Right lobe of liver (tissue), 6 donors: ENCODE measurements around the gene POLR2F. TPM values are rescaled to one million over a fixed set of nuclear protein-coding genes. Genes with fewer than 3 reads are reported as not detected.

ENCODE experiments used
- ATAC-seq, 4 donors: fragments of 200-7000 bp; cut with Tn5 transposase; one replicate each; pipeline ENCODE4 v1.9.1; 2020; ENCODE audit warnings: mild to moderate bottlenecking in 4 of 4, moderate library complexity in 4 of 4
- DNase-seq, 3 donors: peaks; one replicate each; pipeline ENCODE4 v3.0.0-alpha.2; 2020
- H3K27ac ChIP-seq, 3 donors: fragments of 200-600 bp; one replicate each; pipeline ENCODE4 v1.8.0; 2022
- H3K27me3 ChIP-seq, 2 donors: fragments of 200-600 bp; one replicate each; pipeline ENCODE4 v1.8.0; 2022
- H3K36me3 ChIP-seq, 4 donors: fragments of 200-600 bp; sonication (generic) in 1 of 4; one replicate each; pipeline versions ENCODE4 v1.5.1 to v1.8.0; 2017 to 2022; ENCODE audit warnings: control low read depth in 1 of 4
- H3K4me1 ChIP-seq, 4 donors: fragments of 200-600 bp; sonication (generic) in 1 of 4; one replicate each; pipeline versions ENCODE4 v1.5.1 to v1.8.0; 2017 to 2022; ENCODE audit warnings: control low read depth in 1 of 4
- H3K4me3 ChIP-seq, 3 donors: fragments of 200-600 bp; one replicate each; pipeline ENCODE4 v1.8.0; 2022
- H3K9me3 ChIP-seq, 4 donors: fragments of 200-600 bp; sonication (generic) in 1 of 4; one replicate each; pipeline versions ENCODE4 v1.5.1 to v1.8.0; 2017 to 2022; ENCODE audit warnings: control low read depth in 1 of 4
- POLR2A ChIP-seq: fragments of 450-650 bp; IDR thresholded peaks from one replicate; pipeline ENCODE4 v1.6.1; 2017; ENCODE audit warnings: antibody characterized with exemption, mild to moderate bottlenecking
- WGBS: methylation state at CpG from one replicate; pipeline ENCODE4 v1.1.6; 2018; ENCODE audit warnings: low coverage, low lambda C conversion rate; ENCODE audit not compliant: insufficient coverage; ENCODE audit errors: missing lambda C conversion rate; 5-methylcytosine and 5-hydroxymethylcytosine counted together
- intact Hi-C, 2 donors: fragments of 100-400 bp; cut with DNase I; formaldehyde crosslinking; loops; one replicate each; pipeline versions ENCODE4 v1.11.2 to v1.14.1; 2022
- total RNA-seq, 6 experiments: library from RNA; depleted of rRNA in 2 of 6; stranded (reverse); fragments of >200 nt in 2 of 6; fragmentation: NEBNext Ultra II Directional in 3 of 6; extraction: Animal tissue kit (Norgen Biotek cat#: 25700) in 3 of 6; gene quantifications; one replicate each; pipeline versions ENCODE4 v1.1.0 to v1.2.4, GENCODE V29; 2016 to 2023
- TF ChIP-seq, protein P1 (sequence below), 4 donors: fragments of 200-600 bp in 3 of 4; fragments of 450-650 bp in 1 of 4; IDR thresholded peaks; one replicate each; pipeline versions ENCODE4 v1.5.1 to v1.8.0; 2016 to 2022; ENCODE audit warnings: antibody characterized with exemption in 4 of 4, mild to moderate bottlenecking in 2 of 4
- donor health status: DM: no; HTN: yes; CAD: no.
- donor health status: DM: no; HTN: no; CAD: no.
- donor health status: DM: no; HTN: no; CAD: no.
- donor health status: DM: no; HTN: yes; CAD: no.
- donor health status: DM: no; HTN: yes; CAD: no.

The POLR2F gene
- total RNA-seq, 6 experiments from 2014 or later, result 42.4 to 60.5 (median 56.3) TPM

GRCh38 chr22:37926358-37926757 lies 27.1 kb upstream of the POLR2F start:
- no peaks in the 10 kb centered on the region for H3K4me1 ChIP-seq
- DNase-seq (no peak), ATAC-seq (no peak)
- H3K27ac ChIP-seq, result no peak overlapping the region
- H3K4me3 ChIP-seq, result no peak overlapping the region
- WGBS, result 83% methylated on average over 2 of the region's 7 CpGs
- TF ChIP-seq POLR2A, result no peak
- TF ChIP-seq, protein P1, sequence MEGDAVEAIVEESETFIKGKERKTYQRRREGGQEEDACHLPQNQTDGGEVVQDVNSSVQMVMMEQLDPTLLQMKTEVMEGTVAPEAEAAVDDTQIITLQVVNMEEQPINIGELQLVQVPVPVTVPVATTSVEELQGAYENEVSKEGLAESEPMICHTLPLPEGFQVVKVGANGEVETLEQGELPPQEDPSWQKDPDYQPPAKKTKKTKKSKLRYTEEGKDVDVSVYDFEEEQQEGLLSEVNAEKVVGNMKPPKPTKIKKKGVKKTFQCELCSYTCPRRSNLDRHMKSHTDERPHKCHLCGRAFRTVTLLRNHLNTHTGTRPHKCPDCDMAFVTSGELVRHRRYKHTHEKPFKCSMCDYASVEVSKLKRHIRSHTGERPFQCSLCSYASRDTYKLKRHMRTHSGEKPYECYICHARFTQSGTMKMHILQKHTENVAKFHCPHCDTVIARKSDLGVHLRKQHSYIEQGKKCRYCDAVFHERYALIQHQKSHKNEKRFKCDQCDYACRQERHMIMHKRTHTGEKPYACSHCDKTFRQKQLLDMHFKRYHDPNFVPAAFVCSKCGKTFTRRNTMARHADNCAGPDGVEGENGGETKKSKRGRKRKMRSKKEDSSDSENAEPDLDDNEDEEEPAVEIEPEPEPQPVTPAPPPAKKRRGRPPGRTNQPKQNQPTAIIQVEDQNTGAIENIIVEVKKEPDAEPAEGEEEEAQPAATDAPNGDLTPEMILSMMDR (IDR thresholded peaks at IDR 0.05), result no peak
- peaks cover 0 to 26% (median 5%) of the 10 kb centered on the region in 4 donors for H3K36me3 ChIP-seq
- H3K27me3 ChIP-seq, result no peaks in the 10 kb centered on the region
- no peaks in the 10 kb centered on the region for H3K9me3 ChIP-seq
- intact Hi-C loops, result no loop called here

DNA sequence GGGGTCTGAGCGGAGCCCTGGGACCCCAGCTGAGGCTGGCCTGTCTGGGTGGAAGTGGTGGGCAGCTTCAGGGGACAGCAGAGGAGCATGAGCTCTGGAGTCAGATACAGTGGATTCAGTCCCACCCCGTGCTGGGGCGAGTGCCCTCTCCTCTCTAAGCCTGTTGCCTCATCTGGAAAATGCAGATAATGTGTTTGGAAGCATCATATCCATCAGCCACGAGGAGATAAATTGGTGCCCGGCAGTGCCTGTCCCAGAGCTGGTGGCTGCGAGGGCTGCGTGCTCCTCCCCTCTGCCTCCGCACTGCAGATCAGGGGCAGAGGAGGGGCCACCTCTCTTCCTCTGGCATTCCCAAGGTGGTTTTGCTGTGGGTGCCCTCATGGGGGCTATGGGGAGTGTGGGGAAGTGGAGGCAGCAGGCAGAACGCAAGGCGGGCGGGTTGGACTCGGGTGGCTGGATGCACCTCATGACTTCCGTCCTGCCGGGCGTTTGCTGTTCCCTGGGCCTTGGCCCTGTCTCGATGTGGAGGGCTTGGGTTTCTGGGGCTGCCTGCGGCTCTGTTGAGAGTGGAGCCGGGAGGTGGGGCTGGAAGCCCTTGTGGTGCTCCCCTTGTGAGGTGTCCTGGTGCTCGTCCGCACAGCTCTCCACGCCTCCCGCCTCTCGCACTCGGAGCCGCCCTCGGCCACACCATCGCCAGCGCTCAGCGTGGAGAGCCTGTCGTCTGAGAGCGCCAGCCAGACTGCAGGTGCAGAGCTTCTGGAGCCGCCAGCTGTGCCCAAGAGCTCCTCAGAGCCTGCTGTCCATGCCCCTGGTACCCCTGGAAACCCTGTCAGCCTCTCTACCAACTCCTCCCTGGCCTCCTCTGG lies 26.5 kb upstream of the POLR2F start:
- DNase-seq (no peak), ATAC-seq (no peak)
- no peak for TF ChIP-seq POLR2A
- TF ChIP-seq, protein P1 (IDR thresholded peaks at IDR 0.05), result no peak
- Histone ChIP-seq H3K4me1 (no peaks in the 10 kb centered on the region), H3K27me3 (no peaks in the 10 kb centered on the region), H3K27ac (no peak overlapping the region), H3K36me3 (peaks cover 0 to 24% (median 5%) of the 10 kb centered on the region in 4 donors), H3K4me3 (no peak overlapping the region), H3K9me3 (no peaks in the 10 kb centered on the region)
- intact Hi-C loops, result no loop called here
- 72% methylated on average over 4 of the region's 32 CpGs for WGBS

- intact Hi-C loops, result no loop called here
- no peaks in the 10 kb centered on the region for H3K4me1 ChIP-seq
- H3K27me3 ChIP-seq, result no peaks in the 10 kb centered on the region
- H3K27ac ChIP-seq, result no peak overlapping the region
- TF ChIP-seq, protein P1 (IDR thresholded peaks at IDR 0.05), result no peak
- TF ChIP-seq POLR2A, result no peak
- DNase-seq (no peak), ATAC-seq (no peak)
- no peaks in the 10 kb centered on the region for H3K9me3 ChIP-seq
- peaks cover 0 to 24% (median 5%) of the 10 kb centered on the region in 4 donors for H3K36me3 ChIP-seq
- H3K4me3 ChIP-seq, result no peak overlapping the region
- WGBS, result 100% methylated on average over 1 of the region's 5 CpGs
Observed at GRCh38 chr22:37927637-37927936, 25.9 kb upstream of the POLR2F start.

DNA sequence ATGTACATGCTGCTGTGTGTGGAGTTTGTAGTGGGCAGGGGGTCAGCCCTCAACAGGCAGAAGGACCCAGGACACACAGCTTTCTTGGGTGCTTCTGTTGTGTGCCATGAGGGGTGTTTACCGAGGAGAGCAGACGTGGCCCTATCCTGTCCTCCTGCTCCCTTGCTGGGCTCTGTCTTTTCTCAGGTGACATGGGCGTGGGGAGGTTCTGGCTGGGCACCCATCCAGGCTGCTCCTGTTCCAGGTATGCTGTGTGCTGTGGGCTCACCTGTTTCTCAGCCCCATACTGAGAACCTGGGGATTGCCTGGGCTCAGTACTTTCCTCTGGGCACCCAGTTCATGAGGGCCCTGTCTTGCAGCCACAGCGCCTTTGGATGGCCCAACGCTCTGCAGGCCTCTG lies 24.1 kb upstream of the POLR2F start:
- no peak for DNase-seq
- ATAC-seq, result no peak

More for the DNA sequence above, 24.1 kb upstream of the POLR2F start:
- H3K36me3 ChIP-seq, result peaks cover 0 to 24% (median 5%) of the 10 kb centered on the region in 4 donors
- H3K9me3 ChIP-seq, result no peaks in the 10 kb centered on the region
- no peak overlapping the region for H3K27ac ChIP-seq
- no peak overlapping the region for H3K4me3 ChIP-seq
- no peaks in the 10 kb centered on the region for H3K27me3 ChIP-seq
- WGBS, result no CpG with 5 or more reads among the region's 5 CpGs
- no peak for TF ChIP-seq POLR2A
- TF ChIP-seq, protein P1 (IDR thresholded peaks at IDR 0.05), result no peak
- peaks cover 0 to 11% (median 2%) of the 10 kb centered on the region in 4 donors for H3K4me1 ChIP-seq
- intact Hi-C loops, result no loop called here
